GM12878 (cell line): Measurements from ENCODE around the gene SYNJ2. TPM values are rescaled to one million over a fixed set of nuclear protein-coding genes. Genes with fewer than 3 reads are reported as not detected.

Source experiments
- ATAC-seq: fragments of 200-7000 bp; cut with Tn5 transposase; 3 replicates; pipeline ENCODE4 v1.9.1; 2020; ENCODE audit warnings: mild to moderate bottlenecking, moderate library complexity
- BruUV-seq: library from RNA; stranded (reverse); fragments of 400-500 nt; replicated peaks from 2 replicates; lab custom pipeline; 2021; lab: Mats Ljungman, UMichigan
- CTCF ChIA-PET: fragments of 300-600 bp; sonication (Branson Sonifier 250); formaldehyde crosslinking; extraction: SDS; loops from one replicate; lab custom pipeline; 2021; ENCODE audit warnings: inconsistent platforms; lab: Yijun Ruan, JAX
- POLR2A ChIA-PET: fragments of 350-600 bp; formaldehyde crosslinking; extraction: SDS; loops from one replicate; lab custom pipeline; 2021; ENCODE audit warnings: inconsistent platforms; lab: Charles Lee
- RAD21 ChIA-PET: fragments of 300-600 bp; sonication (Branson Sonifier 250); formaldehyde crosslinking; loops from one replicate; lab custom pipeline; 2023; ENCODE audit warnings: antibody characterized with exemption; ENCODE audit not compliant: unreplicated experiment; lab: Charles Lee
- SMC1A ChIA-PET: fragments of 300-600 bp; sonication (Branson Sonifier 250); formaldehyde crosslinking; loops from one replicate; lab custom pipeline; 2023; ENCODE audit not compliant: unreplicated experiment, uncharacterized antibody; lab: Charles Lee
- DNase-seq: peaks from one replicate; pipeline ENCODE4 v3.0.0-alpha.2; 2011; ENCODE audit warnings: low read depth, low spot score
- FAIRE-seq: peaks from 3 replicates; lab custom pipeline; 2011; peaks lifted over from hg19 to GRCh38; lab: Jason Lieb, UNC
- H2AFZ ChIP-seq: 2 replicates; pipeline ENCODE4 v1.6.0; 2011; ENCODE audit warnings: low read depth, low read length, control low read depth; ENCODE audit not compliant: control insufficient read depth
- H3K27ac ChIP-seq: 2 replicates; pipeline ENCODE4 v1.5.1; 2011; ENCODE audit warnings: control low read depth; ENCODE audit not compliant: control insufficient read depth, insufficient read depth
- H3K27me3 ChIP-seq, 2 experiments: replicated peaks in 1 of 2; 2 replicates each; pipeline versions ENCODE4 v1.6.0 to v1.6.1; 2011; ENCODE audit warnings: low read length in 1 of 2; ENCODE audit not compliant: control insufficient read depth in 2 of 2, insufficient read depth in 2 of 2
- H3K36me3 ChIP-seq, 2 experiments: 2 replicates each; pipeline ENCODE4 v1.5.1; 2011; ENCODE audit warnings: low read length in 1 of 2; ENCODE audit not compliant: control insufficient read depth in 2 of 2, insufficient read depth in 2 of 2
- H3K4me1 ChIP-seq: 2 replicates; pipeline ENCODE4 v1.6.1; 2011; ENCODE audit warnings: mild to moderate bottlenecking, low read length, moderate library complexity, mixed read lengths; ENCODE audit not compliant: control insufficient read depth, insufficient read depth
- H3K4me2 ChIP-seq: 2 replicates; pipeline ENCODE4 v1.6.0; 2011; ENCODE audit warnings: control low read depth; ENCODE audit not compliant: control insufficient read depth, insufficient read depth
- H3K4me3 ChIP-seq: fragments of 200-600 bp; sonication (generic); 2 replicates; pipeline ENCODE4 v1.5.1; 2016
- H3K79me2 ChIP-seq: 2 replicates; pipeline ENCODE4 v1.6.0; 2011; ENCODE audit warnings: low read length; ENCODE audit not compliant: control insufficient read depth, insufficient read depth
- H3K9ac ChIP-seq: 2 replicates; pipeline ENCODE4 v1.8.0; 2011; ENCODE audit warnings: low read length, control low read depth, mixed read lengths; ENCODE audit not compliant: control insufficient read depth, insufficient read depth
- H3K9me3 ChIP-seq: replicated peaks from 3 replicates; pipeline ENCODE4 v1.5.1; 2011; ENCODE audit warnings: mild to moderate bottlenecking, low read length; ENCODE audit not compliant: control insufficient read depth, insufficient read depth
- H4K20me1 ChIP-seq: 2 replicates; pipeline ENCODE4 v1.6.0; 2011; ENCODE audit not compliant: control insufficient read depth, insufficient read depth
- CREB1 ChIP-seq: IDR thresholded peaks from 2 replicates; pipeline ENCODE4 v1.6.1; 2012; ENCODE audit warnings: low read depth, mild to moderate bottlenecking, inconsistent platforms
- DPF2 ChIP-seq: fragments of 450-650 bp; IDR thresholded peaks from 2 replicates; pipeline ENCODE4 v1.6.1; 2017; ENCODE audit warnings: mild to moderate bottlenecking
- FOXM1 ChIP-seq: IDR thresholded peaks from 2 replicates; pipeline ENCODE4 v1.6.1; 2012; ENCODE audit warnings: low read depth, mild to moderate bottlenecking, inconsistent platforms, low read length, moderate library complexity
- MEF2A ChIP-seq: IDR thresholded peaks from 2 replicates; pipeline ENCODE4 v1.6.1; 2011; ENCODE audit warnings: low read depth, mild to moderate bottlenecking, low read length, moderate library complexity; ENCODE audit not compliant: insufficient read depth
- ZBED1 ChIP-seq: IDR thresholded peaks from 2 replicates; pipeline ENCODE4 v1.6.1; 2016; ENCODE audit warnings: borderline replicate concordance
- WGBS: methylation state at CpG from one replicate; pipeline ENCODE4 v1.1.6; 2016; ENCODE audit warnings: low lambda C conversion rate; ENCODE audit not compliant: insufficient replicate concordance, insufficient coverage; ENCODE audit errors: missing lambda C conversion rate; 5-methylcytosine and 5-hydroxymethylcytosine counted together
- in situ Hi-C: fragments of 300-500 bp; cut with MboI; formaldehyde crosslinking; loops from 9 replicates; pipeline ENCODE4 v1.14.3; 2018; ENCODE audit warnings: mixed read lengths
- intact Hi-C: fragments of 100-400 bp; cut with micrococcal nuclease; formaldehyde crosslinking; loops from one replicate; pipeline ENCODE4 v1.14.2; 2022; ENCODE audit not compliant: unreplicated experiment
- polyA plus RNA-seq, 11 experiments: library from polyadenylated mRNA; depleted of rRNA in 4 of 11; unstranded in 6 of 11; stranded (reverse) in 5 of 11; fragments of >200 nt; fragmentation: Nextera tagmentation in 4 of 11; fragmentation: Illumina TruSeq in 1 of 11; extraction: Ambion mirVana in 4 of 11; extraction: Trizol in 1 of 11; gene quantifications; 1 replicate in 1 of 11; 2 replicates in 10 of 11; pipeline versions ENCODE4 v1.2.1 to v1.2.3, GENCODE V29; 2011 to 2016; ENCODE audit warnings: inconsistent platforms in 2 of 11, missing spikeins in 2 of 11, low read depth in 1 of 11
- total RNA-seq, 4 experiments: library from RNA; depleted of rRNA in 3 of 4; stranded (reverse); fragments of >200 nt in 3 of 4; fragmentation: Illumina TruSeq in 1 of 4; extraction: Trizol in 1 of 4; gene quantifications; 2 replicates each; pipeline versions ENCODE4 v1.2.1 to v1.2.3, GENCODE V29; 2013 to 2021
- TF ChIP-seq, protein P1 (sequence below): fragments of 450-650 bp; formaldehyde crosslinking; IDR thresholded peaks from 2 replicates; pipeline ENCODE4 v1.4.0; 2020; ENCODE audit warnings: mild to moderate bottlenecking, moderate library complexity
- TF ChIP-seq, protein P2 (sequence below): fragments of 450-650 bp; IDR thresholded peaks from 2 replicates; pipeline ENCODE4 v1.6.1; 2017; ENCODE audit warnings: mild to moderate bottlenecking, moderate library complexity
- TF ChIP-seq, protein P3 (sequence below): fragments of 450-650 bp; IDR thresholded peaks from 2 replicates; pipeline ENCODE4 v1.6.1; 2017; ENCODE audit warnings: borderline replicate concordance

SYNJ2 gene
- total and polyA plus RNA-seq, 10 of the 15 experiments (the other 5 are each of a cell fraction or from before 2014, with no cell fraction given) = 0.11 to 1.8 (median 0.57) TPM

DNA sequence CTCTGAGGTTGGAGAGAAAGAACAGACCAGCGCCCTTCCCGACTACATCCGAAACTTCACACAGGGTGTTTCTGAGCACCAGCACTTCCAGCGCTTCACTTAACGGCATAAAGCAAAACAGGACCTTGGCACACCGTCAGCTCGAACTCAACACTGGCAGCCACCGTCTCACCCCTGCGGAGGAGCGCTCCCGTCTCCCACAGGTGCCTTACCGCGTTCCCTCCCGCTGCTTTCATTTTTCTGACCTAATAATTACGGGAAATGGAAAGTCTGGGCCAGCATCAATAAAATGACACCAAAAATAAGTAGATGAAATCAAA lies 37.7 kb upstream of the SYNJ2 start:
- Histone ChIP-seq H3K36me3 (no peaks in the 10 kb centered on the region), H4K20me1 (no peaks in the 10 kb centered on the region; the same call in 1 of the 2 replicates), H3K9ac (no peak overlapping the region), H3K4me1 (no peaks in the 10 kb centered on the region), H2AFZ (no peak overlapping the region), H3K27me3 (no peaks in the 10 kb centered on the region; a peak in 1 of 4 replicates), H3K4me2 (no peak overlapping the region), H3K27ac (no peak overlapping the region), H3K4me3 (no peak overlapping the region), H3K79me2 (no peaks in the 10 kb centered on the region), H3K9me3 (no peaks in the 10 kb centered on the region)
- no peak for FAIRE-seq
- DNase-seq = no peak
- POLR2A ChIA-PET = no interaction called here
- 96% methylated on average over 15 of the region's 15 CpGs for WGBS
- SMC1A ChIA-PET = no interaction called here
- no TSS peak for BruUV-seq
- in situ Hi-C loops = no loop called here
- TF ChIP-seq, protein P1, sequence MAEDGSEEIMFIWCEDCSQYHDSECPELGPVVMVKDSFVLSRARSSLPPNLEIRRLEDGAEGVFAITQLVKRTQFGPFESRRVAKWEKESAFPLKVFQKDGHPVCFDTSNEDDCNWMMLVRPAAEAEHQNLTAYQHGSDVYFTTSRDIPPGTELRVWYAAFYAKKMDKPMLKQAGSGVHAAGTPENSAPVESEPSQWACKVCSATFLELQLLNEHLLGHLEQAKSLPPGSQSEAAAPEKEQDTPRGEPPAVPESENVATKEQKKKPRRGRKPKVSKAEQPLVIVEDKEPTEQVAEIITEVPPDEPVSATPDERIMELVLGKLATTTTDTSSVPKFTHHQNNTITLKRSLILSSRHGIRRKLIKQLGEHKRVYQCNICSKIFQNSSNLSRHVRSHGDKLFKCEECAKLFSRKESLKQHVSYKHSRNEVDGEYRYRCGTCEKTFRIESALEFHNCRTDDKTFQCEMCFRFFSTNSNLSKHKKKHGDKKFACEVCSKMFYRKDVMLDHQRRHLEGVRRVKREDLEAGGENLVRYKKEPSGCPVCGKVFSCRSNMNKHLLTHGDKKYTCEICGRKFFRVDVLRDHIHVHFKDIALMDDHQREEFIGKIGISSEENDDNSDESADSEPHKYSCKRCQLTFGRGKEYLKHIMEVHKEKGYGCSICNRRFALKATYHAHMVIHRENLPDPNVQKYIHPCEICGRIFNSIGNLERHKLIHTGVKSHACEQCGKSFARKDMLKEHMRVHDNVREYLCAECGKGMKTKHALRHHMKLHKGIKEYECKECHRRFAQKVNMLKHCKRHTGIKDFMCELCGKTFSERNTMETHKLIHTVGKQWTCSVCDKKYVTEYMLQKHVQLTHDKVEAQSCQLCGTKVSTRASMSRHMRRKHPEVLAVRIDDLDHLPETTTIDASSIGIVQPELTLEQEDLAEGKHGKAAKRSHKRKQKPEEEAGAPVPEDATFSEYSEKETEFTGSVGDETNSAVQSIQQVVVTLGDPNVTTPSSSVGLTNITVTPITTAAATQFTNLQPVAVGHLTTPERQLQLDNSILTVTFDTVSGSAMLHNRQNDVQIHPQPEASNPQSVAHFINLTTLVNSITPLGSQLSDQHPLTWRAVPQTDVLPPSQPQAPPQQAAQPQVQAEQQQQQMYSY (CRISPR knock-in tag) = no peak
- TF ChIP-seq ZBED1 (no peak), FOXM1 (no peak), CREB1 (no peak), MEF2A (no peak), DPF2 (no peak)
- TF ChIP-seq, protein P2, sequence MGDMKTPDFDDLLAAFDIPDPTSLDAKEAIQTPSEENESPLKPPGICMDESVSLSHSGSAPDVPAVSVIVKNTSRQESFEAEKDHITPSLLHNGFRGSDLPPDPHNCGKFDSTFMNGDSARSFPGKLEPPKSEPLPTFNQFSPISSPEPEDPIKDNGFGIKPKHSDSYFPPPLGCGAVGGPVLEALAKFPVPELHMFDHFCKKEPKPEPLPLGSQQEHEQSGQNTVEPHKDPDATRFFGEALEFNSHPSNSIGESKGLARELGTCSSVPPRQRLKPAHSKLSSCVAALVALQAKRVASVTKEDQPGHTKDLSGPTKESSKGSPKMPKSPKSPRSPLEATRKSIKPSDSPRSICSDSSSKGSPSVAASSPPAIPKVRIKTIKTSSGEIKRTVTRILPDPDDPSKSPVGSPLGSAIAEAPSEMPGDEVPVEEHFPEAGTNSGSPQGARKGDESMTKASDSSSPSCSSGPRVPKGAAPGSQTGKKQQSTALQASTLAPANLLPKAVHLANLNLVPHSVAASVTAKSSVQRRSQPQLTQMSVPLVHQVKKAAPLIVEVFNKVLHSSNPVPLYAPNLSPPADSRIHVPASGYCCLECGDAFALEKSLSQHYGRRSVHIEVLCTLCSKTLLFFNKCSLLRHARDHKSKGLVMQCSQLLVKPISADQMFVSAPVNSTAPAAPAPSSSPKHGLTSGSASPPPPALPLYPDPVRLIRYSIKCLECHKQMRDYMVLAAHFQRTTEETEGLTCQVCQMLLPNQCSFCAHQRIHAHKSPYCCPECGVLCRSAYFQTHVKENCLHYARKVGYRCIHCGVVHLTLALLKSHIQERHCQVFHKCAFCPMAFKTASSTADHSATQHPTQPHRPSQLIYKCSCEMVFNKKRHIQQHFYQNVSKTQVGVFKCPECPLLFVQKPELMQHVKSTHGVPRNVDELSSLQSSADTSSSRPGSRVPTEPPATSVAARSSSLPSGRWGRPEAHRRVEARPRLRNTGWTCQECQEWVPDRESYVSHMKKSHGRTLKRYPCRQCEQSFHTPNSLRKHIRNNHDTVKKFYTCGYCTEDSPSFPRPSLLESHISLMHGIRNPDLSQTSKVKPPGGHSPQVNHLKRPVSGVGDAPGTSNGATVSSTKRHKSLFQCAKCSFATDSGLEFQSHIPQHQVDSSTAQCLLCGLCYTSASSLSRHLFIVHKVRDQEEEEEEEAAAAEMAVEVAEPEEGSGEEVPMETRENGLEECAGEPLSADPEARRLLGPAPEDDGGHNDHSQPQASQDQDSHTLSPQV = no peak
- TF ChIP-seq, protein P3, sequence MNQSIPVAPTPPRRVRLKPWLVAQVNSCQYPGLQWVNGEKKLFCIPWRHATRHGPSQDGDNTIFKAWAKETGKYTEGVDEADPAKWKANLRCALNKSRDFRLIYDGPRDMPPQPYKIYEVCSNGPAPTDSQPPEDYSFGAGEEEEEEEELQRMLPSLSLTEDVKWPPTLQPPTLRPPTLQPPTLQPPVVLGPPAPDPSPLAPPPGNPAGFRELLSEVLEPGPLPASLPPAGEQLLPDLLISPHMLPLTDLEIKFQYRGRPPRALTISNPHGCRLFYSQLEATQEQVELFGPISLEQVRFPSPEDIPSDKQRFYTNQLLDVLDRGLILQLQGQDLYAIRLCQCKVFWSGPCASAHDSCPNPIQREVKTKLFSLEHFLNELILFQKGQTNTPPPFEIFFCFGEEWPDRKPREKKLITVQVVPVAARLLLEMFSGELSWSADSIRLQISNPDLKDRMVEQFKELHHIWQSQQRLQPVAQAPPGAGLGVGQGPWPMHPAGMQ = no peak
- RAD21 ChIA-PET = no interaction called here
- no peak for ATAC-seq
- CTCF ChIA-PET = no interaction called here
- intact Hi-C loops = no loop called here
